ENCODE measurements around the gene POLR1D. TPM values are rescaled to one million over a fixed set of nuclear protein-coding genes. Genes with fewer than 3 reads are reported as not detected.
"Not testable (repeated sequence)": the region's sequence is repeated elsewhere in the genome, so short reads cannot be mapped to it uniquely, and the experiment has no call there.

The POLR1D gene
- total RNA-seq, 1 experiment from 2014 or later = 75.6 TPM

DNA sequence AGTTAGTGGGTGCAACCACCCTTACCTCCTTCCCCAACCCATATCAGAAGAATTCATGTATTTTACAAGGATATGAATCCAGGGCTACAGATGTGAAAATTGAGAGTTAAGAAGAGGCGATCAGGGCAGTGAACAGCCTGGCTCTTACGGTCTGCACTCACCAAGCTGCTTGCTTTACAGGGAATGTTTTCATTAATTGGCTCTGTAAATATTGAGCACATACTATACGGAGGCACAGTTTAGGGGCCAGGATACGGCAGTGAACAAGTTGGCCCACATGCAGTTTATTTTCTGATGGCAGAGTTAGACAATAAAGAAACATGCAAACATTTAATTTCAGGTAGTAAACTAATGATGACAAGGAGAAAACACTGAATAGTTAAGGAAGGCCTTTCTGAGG is 6.4 kb downstream of the POLR1D start:
- ATAC-seq (no peak), DNase-seq (ENCODE audit: low read depth, low spot score) (no peak)
- BruUV-seq (replicated peaks) = no TSS peak
- H3K36me3 ChIP-seq (ENCODE audit: control insufficient read depth, insufficient read depth, low read length) = peaks cover 7% of the 10 kb centered on the region
- H3K9me3 ChIP-seq (ENCODE audit: control insufficient read depth, insufficient read depth, low read depth, low read length) = no peaks in the 10 kb centered on the region
- peaks cover 10% of the 10 kb centered on the region for H3K4me1 ChIP-seq (ENCODE audit: control insufficient read depth, insufficient read depth, low read length)
- intact Hi-C loops (cut with micrococcal nuclease; ENCODE audit: unreplicated experiment) = no loop called here
- in situ Hi-C loops (cut with HindIII; ENCODE audit: low pct_unique_long_range_greater_than_20kb, low sequenced_read_pairs) = no loop called here
- H3K27ac ChIP-seq (ENCODE audit: low read length) = no peak overlapping the region
- H3K4me3 ChIP-seq (ENCODE audit: low read depth in 2 of 2, low read length in 2 of 2) = no peak overlapping the region
- TF ChIP-seq, protein P1, sequence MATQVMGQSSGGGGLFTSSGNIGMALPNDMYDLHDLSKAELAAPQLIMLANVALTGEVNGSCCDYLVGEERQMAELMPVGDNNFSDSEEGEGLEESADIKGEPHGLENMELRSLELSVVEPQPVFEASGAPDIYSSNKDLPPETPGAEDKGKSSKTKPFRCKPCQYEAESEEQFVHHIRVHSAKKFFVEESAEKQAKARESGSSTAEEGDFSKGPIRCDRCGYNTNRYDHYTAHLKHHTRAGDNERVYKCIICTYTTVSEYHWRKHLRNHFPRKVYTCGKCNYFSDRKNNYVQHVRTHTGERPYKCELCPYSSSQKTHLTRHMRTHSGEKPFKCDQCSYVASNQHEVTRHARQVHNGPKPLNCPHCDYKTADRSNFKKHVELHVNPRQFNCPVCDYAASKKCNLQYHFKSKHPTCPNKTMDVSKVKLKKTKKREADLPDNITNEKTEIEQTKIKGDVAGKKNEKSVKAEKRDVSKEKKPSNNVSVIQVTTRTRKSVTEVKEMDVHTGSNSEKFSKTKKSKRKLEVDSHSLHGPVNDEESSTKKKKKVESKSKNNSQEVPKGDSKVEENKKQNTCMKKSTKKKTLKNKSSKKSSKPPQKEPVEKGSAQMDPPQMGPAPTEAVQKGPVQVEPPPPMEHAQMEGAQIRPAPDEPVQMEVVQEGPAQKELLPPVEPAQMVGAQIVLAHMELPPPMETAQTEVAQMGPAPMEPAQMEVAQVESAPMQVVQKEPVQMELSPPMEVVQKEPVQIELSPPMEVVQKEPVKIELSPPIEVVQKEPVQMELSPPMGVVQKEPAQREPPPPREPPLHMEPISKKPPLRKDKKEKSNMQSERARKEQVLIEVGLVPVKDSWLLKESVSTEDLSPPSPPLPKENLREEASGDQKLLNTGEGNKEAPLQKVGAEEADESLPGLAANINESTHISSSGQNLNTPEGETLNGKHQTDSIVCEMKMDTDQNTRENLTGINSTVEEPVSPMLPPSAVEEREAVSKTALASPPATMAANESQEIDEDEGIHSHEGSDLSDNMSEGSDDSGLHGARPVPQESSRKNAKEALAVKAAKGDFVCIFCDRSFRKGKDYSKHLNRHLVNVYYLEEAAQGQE (IDR thresholded peaks at IDR 0.05; ENCODE audit: insufficient read depth in 1 of 2, low read depth in 2 of 2, low read length in 1 of 2) = no peak
- ChIA-PET CTCF (no interaction called here), POLR2A (no interaction called here)
- H3K27me3 ChIP-seq (ENCODE audit: control insufficient read depth, insufficient read depth, low read length) = no peaks in the 10 kb centered on the region

DNA sequence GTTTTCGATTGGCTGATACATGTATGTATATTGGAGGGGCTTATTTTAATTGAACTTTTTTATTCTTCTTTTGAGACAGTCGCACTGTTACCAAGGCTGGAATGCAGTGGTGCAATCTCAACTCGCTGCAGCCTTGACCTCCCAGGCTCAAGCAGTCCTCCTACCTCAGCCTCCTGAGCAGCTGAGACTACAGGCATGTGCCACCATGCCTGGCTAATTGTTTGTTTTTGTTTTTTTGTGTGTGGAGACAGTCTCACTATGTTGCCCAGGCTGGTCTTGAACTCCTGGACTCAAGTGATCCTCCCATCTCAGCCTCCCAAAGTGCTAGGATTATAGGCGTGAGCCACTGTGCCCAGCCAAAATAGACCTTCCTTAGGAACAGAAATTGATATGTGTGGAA is 7.1 kb downstream of the POLR1D start:
- POLR2A ChIA-PET = not testable (repeated sequence)

DNA sequence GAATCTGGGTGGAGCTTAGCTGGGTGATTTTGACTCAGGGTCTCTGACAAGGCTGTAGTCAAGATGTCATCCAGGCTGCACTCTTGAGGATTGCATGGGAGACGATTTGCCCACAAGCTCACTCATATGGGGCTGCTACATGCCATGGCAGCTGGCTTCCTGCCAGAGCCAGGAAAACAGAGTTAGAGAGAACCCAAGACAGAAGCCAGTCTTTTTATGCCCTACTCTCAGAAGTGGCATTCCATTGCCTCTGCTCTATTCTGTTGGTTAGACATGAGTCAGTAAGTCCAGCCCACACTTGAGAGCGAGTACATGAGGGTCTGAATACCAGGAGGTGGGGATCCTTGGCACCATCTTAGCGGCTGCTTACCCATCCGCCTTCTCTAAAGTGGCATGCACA is 9.5 kb downstream of the POLR1D start:
- Histone ChIP-seq H3K27ac (ENCODE audit: low read length) (no peak overlapping the region), H3K36me3 (ENCODE audit: control insufficient read depth, insufficient read depth, low read length) (no peaks in the 10 kb centered on the region; the same call in 1 of the 2 replicates), H3K27me3 (ENCODE audit: control insufficient read depth, insufficient read depth, low read length) (no peaks in the 10 kb centered on the region), H3K4me1 (ENCODE audit: control insufficient read depth, insufficient read depth, low read length) (peaks cover 5% of the 10 kb centered on the region), H3K4me3 (ENCODE audit: low read depth in 2 of 2, low read length in 2 of 2) (no peak overlapping the region), H3K9me3 (ENCODE audit: control insufficient read depth, insufficient read depth, low read depth, low read length) (no peaks in the 10 kb centered on the region)
- intact Hi-C loops (cut with micrococcal nuclease; ENCODE audit: unreplicated experiment) = no loop called here
- BruUV-seq (replicated peaks) = no TSS peak
- in situ Hi-C loops (cut with HindIII; ENCODE audit: low pct_unique_long_range_greater_than_20kb, low sequenced_read_pairs) = no loop called here
- ChIA-PET CTCF (no interaction called here), POLR2A (no interaction called here)
- TF ChIP-seq TCF7L2 (IDR thresholded peaks at IDR 0.05; ENCODE audit: low read depth, low read length) (no peak), POLR2AphosphoS5 (IDR thresholded peaks at IDR 0.05; ENCODE audit: low read depth, low read length) (no peak), SIN3A (IDR thresholded peaks at IDR 0.05; ENCODE audit: borderline replicate concordance, insufficient read depth, low read depth, low read length) (no peak)
- TF ChIP-seq, protein P1 (IDR thresholded peaks at IDR 0.05; ENCODE audit: insufficient read depth in 1 of 2, low read depth in 2 of 2, low read length in 1 of 2) = no peak
- TF ChIP-seq, protein P2, sequence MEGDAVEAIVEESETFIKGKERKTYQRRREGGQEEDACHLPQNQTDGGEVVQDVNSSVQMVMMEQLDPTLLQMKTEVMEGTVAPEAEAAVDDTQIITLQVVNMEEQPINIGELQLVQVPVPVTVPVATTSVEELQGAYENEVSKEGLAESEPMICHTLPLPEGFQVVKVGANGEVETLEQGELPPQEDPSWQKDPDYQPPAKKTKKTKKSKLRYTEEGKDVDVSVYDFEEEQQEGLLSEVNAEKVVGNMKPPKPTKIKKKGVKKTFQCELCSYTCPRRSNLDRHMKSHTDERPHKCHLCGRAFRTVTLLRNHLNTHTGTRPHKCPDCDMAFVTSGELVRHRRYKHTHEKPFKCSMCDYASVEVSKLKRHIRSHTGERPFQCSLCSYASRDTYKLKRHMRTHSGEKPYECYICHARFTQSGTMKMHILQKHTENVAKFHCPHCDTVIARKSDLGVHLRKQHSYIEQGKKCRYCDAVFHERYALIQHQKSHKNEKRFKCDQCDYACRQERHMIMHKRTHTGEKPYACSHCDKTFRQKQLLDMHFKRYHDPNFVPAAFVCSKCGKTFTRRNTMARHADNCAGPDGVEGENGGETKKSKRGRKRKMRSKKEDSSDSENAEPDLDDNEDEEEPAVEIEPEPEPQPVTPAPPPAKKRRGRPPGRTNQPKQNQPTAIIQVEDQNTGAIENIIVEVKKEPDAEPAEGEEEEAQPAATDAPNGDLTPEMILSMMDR (IDR thresholded peaks at IDR 0.05) = no peak
- DNase-seq (ENCODE audit: low read depth, low spot score) (no peak), ATAC-seq (no peak)

More for the DNA sequence above, 7.1 kb downstream of the POLR1D start:
- intact Hi-C loops (cut with micrococcal nuclease; ENCODE audit: unreplicated experiment); H3K27ac ChIP-seq (ENCODE audit: low read length); H3K36me3 ChIP-seq (ENCODE audit: control insufficient read depth, insufficient read depth, low read length); DNase-seq (ENCODE audit: low read depth, low spot score); H3K4me3 ChIP-seq (ENCODE audit: low read depth in 2 of 2, low read length in 2 of 2); CTCF ChIA-PET; ATAC-seq; H3K4me1 ChIP-seq (ENCODE audit: control insufficient read depth, insufficient read depth, low read length); BruUV-seq (replicated peaks); H3K9me3 ChIP-seq (ENCODE audit: control insufficient read depth, insufficient read depth, low read depth, low read length); H3K27me3 ChIP-seq (ENCODE audit: control insufficient read depth, insufficient read depth, low read length); in situ Hi-C loops (cut with HindIII; ENCODE audit: low pct_unique_long_range_greater_than_20kb, low sequenced_read_pairs): not testable (repeated sequence)

Data from Panc1 (cell line).